ENCODE results near the gene HPDL.
A peak's percentile ranks its signal among the peaks of the same experiment; 100 is the strongest.

HPDL gene

DNA sequence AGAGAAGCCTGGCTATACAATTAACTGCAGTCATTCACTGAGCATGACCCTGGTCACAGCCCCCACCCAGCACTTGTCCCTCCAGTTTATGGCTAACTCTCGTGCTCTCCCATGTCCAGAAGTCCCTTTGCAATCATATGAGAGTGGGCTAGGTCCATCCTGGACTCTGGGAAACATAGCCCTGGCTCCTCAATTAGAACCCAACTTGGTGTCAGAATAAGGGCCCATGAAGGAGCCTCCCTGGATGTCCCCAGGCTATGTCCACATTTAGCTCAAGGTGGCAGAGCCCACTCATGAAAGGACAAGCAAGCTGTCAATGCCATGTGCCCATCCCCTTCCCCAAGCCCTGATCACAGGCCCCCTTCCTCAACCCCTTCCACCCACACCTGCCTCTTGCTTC is 27.4 kb upstream of the HPDL start:
- DNase-seq = no peak
- Histone ChIP-seq H3K4me1 (peaks cover 0 to 9% (median 2%) of the 10 kb centered on the region in 4 donors), H3K9me3 (no peaks in the 10 kb centered on the region), H3K4me3 (no peak overlapping the region), H3K27me3 (no peaks in the 10 kb centered on the region), H3K27ac (no peak overlapping the region), H3K36me3 (no peaks in the 10 kb centered on the region)
- TF ChIP-seq, protein P1, sequence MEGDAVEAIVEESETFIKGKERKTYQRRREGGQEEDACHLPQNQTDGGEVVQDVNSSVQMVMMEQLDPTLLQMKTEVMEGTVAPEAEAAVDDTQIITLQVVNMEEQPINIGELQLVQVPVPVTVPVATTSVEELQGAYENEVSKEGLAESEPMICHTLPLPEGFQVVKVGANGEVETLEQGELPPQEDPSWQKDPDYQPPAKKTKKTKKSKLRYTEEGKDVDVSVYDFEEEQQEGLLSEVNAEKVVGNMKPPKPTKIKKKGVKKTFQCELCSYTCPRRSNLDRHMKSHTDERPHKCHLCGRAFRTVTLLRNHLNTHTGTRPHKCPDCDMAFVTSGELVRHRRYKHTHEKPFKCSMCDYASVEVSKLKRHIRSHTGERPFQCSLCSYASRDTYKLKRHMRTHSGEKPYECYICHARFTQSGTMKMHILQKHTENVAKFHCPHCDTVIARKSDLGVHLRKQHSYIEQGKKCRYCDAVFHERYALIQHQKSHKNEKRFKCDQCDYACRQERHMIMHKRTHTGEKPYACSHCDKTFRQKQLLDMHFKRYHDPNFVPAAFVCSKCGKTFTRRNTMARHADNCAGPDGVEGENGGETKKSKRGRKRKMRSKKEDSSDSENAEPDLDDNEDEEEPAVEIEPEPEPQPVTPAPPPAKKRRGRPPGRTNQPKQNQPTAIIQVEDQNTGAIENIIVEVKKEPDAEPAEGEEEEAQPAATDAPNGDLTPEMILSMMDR (IDR thresholded peaks at IDR 0.05) = no peak
- intact Hi-C loops (cut with DNase I; ENCODE audit: low total_unique reads) = no loop called here

DNA sequence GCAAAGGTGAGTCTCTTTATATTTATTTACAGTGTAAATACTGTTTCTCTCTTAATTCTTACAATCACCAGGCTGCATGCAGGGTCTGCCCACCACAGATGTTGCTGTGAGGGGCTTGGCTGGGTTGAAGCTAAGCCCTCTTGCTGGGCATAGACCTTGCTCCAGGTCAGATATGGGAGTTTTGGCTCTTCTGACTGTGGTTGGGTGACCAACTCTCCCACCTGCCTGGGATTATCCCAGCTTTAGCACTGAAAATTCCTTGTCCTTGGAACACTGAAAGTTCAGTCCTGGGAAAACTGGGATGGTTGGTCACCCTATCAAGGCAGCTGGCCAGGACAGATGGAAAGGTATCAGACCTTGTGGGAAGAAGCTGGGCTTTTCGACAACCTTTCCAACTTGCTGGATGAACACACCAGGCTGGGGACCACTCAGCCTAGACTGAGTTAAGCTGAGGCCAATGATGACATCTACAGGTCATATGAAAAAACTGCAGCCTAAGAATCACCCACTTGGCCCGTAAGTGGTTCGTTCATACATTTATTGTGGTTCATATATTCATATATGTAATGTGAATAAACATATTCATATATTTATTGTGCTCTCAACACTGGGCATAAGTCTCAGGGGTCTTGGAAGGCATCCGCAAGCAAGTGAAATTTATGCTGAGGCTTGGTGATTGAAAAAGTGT is 26.6 kb upstream of the HPDL start:
- intact Hi-C loops (cut with DNase I; ENCODE audit: low total_unique reads) = loop anchor here (2.0 to 10.0 kb wide), 2 partner anchors 285 to 515 kb away; partner anchors contain the start of gene BEST4
- Histone ChIP-seq H3K4me1 (peaks cover 0 to 13% (median 8%) of the 10 kb centered on the region in 4 donors), H3K27me3 (no peaks in the 10 kb centered on the region), H3K4me3 (no peak overlapping the region), H3K27ac (no peak overlapping the region), H3K9me3 (no peaks in the 10 kb centered on the region), H3K36me3 (no peaks in the 10 kb centered on the region)
- peak in 1 of 2 donors; percentile 37 for DNase-seq
- TF ChIP-seq, protein P1 (IDR thresholded peaks at IDR 0.05) = peak; percentile 67 to 68

DNA sequence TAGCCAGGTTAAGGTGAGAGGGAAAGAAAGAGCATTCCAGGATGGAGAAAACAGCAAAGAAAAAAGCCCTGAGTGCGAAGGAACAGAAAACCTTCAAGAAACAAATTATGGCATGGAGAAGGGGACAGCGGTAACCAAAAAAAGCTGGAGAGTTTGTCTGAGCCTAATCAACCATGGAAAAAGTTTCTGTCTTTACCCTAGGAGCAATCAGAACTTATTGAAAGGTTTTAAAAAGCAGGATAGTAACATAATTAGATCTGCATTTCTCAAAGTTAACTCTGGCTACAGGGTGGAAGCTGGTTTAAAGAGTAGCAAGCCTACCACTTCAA is 26.1 kb upstream of the HPDL start:
- TF ChIP-seq, protein P1 (IDR thresholded peaks at IDR 0.05) = no peak
- Histone ChIP-seq H3K27ac (no peak overlapping the region), H3K9me3 (no peaks in the 10 kb centered on the region), H3K4me1 (peaks cover 0 to 13% (median 8%) of the 10 kb centered on the region in 4 donors), H3K36me3 (no peaks in the 10 kb centered on the region), H3K4me3 (no peak overlapping the region), H3K27me3 (no peaks in the 10 kb centered on the region)
- intact Hi-C loops (cut with DNase I; ENCODE audit: low total_unique reads) = loop anchor here (2.0 to 10.0 kb wide), 2 partner anchors 286 to 516 kb away; partner anchors contain the start of gene BEST4
- DNase-seq = no peak

DNA sequence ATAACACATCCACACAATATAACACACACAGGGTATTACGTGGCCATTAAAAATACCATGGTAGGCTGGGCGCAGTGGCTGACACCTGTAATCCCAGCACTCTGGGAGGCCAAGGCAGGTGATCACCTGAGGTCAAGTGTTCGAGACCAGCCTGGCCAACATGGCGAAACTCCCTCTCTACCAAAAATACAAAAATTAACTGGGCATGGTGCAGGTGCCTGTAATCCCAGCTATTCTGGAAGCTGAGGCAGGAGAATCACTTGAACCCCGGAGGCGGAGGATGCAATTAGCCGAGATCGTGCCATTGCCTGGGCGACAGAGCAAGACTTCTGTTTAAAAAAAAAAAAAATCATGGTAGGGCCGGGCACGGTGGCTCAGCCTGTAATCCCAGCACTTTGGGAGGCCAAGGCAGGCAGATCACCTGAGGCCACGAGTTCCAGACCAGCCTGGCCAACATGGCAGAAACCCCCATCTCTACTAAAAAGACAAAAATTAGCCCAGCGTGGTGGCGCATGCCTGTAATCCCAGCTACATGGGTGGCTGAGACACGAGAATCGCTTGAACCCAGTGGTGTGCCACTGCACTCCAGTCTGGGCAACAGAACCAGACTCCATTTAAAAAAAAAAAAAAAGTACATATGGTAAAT is 24.1 kb upstream of the HPDL start:
- intact Hi-C loops (cut with DNase I; ENCODE audit: low total_unique reads) = loop anchor here (10.0 kb wide), 1 partner anchor 518 kb away; the partner anchor contains the start of gene BEST4
- peak overlapping the region; percentile 63 to 65 for H3K4me3 ChIP-seq
- H3K27me3 ChIP-seq = no peaks in the 10 kb centered on the region
- no peak for DNase-seq
- H3K9me3 ChIP-seq = no peaks in the 10 kb centered on the region
- TF ChIP-seq, protein P1 (IDR thresholded peaks at IDR 0.05) = no peak
- H3K4me1 ChIP-seq = peaks cover 0 to 13% (median 8%) of the 10 kb centered on the region in 4 donors
- H3K36me3 ChIP-seq = no peaks in the 10 kb centered on the region
- peak overlapping the region; percentile 84 to 92 for H3K27ac ChIP-seq

DNA sequence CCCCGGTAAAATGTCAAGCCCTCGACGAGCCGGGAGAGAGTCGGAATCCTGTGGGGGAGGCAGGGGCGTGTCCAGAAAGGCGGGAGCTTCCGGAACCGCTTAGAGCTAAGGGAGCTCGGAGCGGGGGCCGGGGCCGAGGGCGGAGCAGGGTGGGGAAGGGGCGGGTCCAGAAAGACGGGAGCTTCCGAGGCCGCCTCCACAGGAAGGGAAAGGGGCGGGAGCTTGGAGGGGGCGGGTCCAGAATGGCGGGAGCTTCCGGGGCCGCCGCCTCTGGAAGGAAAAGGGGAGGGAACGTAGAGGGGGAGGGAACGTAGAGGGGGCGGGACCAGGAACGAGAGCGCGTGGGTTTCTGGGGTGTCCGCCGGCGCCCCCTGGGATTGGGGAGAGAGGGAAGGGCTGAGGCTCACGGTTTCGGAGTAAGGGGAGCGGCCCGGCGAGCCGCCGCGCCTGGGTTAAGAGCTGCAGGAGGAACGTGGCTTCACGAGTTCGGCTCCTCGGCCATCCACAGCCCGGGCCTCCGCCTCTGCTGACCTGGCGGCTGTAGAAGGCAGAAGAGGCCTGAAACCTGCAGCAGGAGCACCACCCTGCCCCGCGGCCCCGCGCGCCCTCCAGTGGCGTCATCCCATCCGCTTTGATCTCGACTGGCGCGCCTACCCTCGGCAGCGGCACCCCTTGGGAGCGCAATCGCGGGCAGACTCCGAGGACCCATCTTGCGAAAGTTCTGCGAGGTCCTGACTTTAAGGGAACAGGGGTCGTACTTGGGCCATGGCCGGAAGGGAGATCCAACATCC is 23.0 kb upstream of the HPDL start:
- H3K27me3 ChIP-seq = no peaks in the 10 kb centered on the region

More for the DNA sequence above, 23.0 kb upstream of the HPDL start:
- peak overlapping the region; percentile 84 to 92 for H3K27ac ChIP-seq
- intact Hi-C loops (cut with DNase I; ENCODE audit: low total_unique reads) = loop anchor here (10.0 kb wide), 1 partner anchor 519 kb away; the partner anchor contains the start of gene BEST4
- no peaks in the 10 kb centered on the region for H3K36me3 ChIP-seq
- H3K9me3 ChIP-seq = no peaks in the 10 kb centered on the region
- peak overlapping the region; percentile 63 to 65 for H3K4me3 ChIP-seq
- DNase-seq = peak; percentile 98 to 99
- TF ChIP-seq, protein P1 (IDR thresholded peaks at IDR 0.05) = peak; percentile 49 to 62
- peaks cover 0 to 13% (median 8%) of the 10 kb centered on the region in 4 donors for H3K4me1 ChIP-seq
